GM12892 (cell line): Measurements from ENCODE around the gene GALNT9.

ENCODE experiments used
- POLR2A ChIP-seq: IDR thresholded peaks from 2 replicates; pipeline ENCODE4 v1.6.1; 2011; ENCODE audit warnings: low read depth, low read length, control low read depth
- POLR2AphosphoS5 ChIP-seq: IDR thresholded peaks from 2 replicates; pipeline ENCODE4 v1.6.1; 2011; ENCODE audit warnings: low read depth, low read length, control low read depth
- TAF1 ChIP-seq: IDR thresholded peaks from 2 replicates; pipeline ENCODE4 v1.6.1; 2011; ENCODE audit warnings: low read depth, mild to moderate bottlenecking, control low read depth, low read length, borderline replicate concordance

DNA sequence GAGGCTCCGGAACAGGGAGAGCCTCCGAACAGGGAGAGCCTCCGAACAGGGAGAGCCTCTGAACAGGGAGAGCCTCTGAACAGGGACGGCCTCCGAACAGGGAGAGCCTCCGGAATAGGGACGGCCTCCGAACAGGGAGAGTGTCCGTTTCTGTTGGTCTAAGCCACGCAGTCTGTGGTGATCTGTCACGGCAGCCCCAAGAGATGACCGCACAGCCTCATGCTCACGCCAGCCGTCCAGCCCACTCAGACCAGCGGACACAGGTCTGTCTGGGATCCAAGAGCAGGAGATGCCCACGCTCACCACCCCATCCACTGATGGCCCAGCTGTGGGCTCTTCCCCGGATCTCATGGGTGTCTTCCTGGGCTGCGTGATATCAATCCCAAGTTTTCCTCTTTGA is 33.3 kb downstream of the GALNT9 start:
- TF ChIP-seq POLR2A = no peak
- TF ChIP-seq TAF1 = no peak
- no peak for TF ChIP-seq POLR2AphosphoS5
